ENCODE measurements around the gene YPEL2. TPM values are rescaled to one million over a fixed set of nuclear protein-coding genes. Genes with fewer than 3 reads are reported as not detected.
A peak's percentile ranks its signal among the peaks of the same experiment; 100 is the strongest.

Gene YPEL2
- total RNA-seq, 1 donor from 2014 or later = 16.7 TPM

DNA sequence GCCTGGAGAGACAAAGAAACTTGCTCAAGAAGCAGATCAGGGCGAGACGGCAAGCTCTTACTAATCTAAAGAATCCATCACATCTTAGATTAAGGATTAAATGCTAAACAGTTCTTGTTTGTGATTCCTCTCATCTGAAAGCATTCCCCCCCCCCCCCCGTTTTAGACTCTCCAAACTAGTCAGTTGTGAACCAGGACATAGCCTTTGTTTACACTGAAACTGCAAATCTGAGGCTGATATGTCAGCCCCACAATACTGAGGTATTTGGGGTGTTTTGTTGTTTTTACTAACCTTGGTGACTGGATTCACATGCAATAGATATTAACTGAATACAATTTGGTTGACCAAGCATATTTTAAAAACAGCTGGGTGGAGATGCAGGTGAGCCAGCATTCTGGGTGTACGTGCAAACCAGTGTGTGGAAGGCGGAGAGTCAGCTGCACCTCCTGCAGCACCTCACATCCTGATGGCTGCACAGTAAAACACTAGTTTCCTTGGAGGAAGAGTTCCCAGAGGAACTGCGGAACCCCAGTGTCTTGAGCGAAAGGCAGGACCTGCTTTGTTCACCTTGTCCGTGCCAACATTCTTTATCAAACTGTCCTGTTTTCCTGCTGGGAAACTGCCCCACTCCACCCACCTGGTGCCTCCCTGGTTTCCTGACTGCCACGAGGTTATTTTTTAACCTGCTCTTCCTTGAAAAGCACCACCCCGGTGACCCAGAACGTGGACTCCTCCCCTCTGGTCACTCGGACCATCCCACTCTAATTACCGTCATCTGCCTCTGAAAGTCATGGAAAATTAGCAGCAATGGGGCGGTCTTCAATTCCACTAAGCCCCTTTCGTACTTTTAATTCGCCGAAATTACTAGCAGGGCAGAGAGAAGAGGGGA lies 1.2 kb upstream of the YPEL2 start:
- H3K9me3 ChIP-seq = no peaks in the 10 kb centered on the region
- peak overlapping the region; percentile 88 for H3K27ac ChIP-seq
- DNase-seq (ENCODE audit: extremely low spot score in 2 of 2) = peak in 1 of 2 donors; percentile 89
- intact Hi-C loops (cut with DNase I) = loop anchor here (2.0 to 5.0 kb wide), 2 partner anchors 97 to 111 kb away; no protein-coding TSS in a partner anchor
- TF ChIP-seq, protein P1, sequence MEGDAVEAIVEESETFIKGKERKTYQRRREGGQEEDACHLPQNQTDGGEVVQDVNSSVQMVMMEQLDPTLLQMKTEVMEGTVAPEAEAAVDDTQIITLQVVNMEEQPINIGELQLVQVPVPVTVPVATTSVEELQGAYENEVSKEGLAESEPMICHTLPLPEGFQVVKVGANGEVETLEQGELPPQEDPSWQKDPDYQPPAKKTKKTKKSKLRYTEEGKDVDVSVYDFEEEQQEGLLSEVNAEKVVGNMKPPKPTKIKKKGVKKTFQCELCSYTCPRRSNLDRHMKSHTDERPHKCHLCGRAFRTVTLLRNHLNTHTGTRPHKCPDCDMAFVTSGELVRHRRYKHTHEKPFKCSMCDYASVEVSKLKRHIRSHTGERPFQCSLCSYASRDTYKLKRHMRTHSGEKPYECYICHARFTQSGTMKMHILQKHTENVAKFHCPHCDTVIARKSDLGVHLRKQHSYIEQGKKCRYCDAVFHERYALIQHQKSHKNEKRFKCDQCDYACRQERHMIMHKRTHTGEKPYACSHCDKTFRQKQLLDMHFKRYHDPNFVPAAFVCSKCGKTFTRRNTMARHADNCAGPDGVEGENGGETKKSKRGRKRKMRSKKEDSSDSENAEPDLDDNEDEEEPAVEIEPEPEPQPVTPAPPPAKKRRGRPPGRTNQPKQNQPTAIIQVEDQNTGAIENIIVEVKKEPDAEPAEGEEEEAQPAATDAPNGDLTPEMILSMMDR (IDR thresholded peaks at IDR 0.05) = no peak
- TF ChIP-seq POLR2A (IDR thresholded peaks at IDR 0.05) = no peak
- peak in 1 of 2 donors; percentile 57 for TF ChIP-seq POLR2AphosphoS5 (IDR thresholded peaks at IDR 0.05; ENCODE audit: insufficient read depth in 1 of 2, low read depth in 1 of 2)
- peaks cover 48% of the 10 kb centered on the region for H3K4me1 ChIP-seq
- peak overlapping the region; percentile 23 to 77 for H3K4me3 ChIP-seq
- no peaks in the 10 kb centered on the region for H3K27me3 ChIP-seq
- no peaks in the 10 kb centered on the region for H3K36me3 ChIP-seq

DNA sequence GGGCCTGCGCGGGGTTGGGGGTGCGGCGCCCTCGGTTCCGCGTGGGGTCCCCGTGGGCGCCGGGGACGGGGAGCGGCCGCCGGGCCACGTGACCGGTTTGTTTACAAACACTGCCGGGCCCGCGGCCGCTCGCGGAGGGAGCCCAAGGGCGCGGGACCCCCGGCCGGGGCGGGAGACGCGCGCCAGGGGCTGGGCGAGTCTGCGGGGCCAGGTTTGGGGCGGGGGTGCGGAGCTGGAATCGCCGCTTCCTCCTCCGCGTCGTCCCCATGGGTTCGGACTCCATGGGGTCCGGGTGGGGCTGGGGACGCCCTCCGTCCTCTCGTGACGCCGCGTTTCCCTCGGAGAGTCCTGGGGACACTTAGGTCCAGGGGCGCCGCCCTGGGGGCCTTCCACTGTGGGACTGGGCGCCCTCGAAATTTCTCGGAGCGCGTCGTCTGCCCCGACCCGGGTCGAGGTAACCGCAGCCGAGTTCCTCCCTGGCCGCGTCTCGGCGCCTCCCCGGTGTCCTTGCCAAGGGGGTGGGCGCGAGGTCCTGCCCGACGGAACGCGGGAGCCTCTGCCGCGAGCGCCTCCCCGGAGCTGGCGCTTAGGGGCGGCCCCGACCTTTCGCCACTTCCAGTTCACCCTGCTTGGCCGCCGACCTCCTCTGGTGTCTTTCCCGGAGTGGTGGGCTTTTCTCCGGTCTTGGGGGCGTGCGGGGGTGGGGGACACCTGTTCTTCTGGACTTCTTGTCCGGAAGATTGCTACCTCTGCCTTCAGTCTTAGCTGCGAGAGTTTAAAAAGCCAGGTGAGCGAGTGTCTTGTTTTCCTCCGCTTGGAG lies 684 bp downstream of the YPEL2 start:
- H3K27me3 ChIP-seq = no peaks in the 10 kb centered on the region
- TF ChIP-seq POLR2A (IDR thresholded peaks at IDR 0.05) (no peak), POLR2AphosphoS5 (IDR thresholded peaks at IDR 0.05; ENCODE audit: insufficient read depth in 1 of 2, low read depth in 1 of 2) (peak in 1 of 2 donors; percentile 43)
- TF ChIP-seq, protein P1 (IDR thresholded peaks at IDR 0.05) = no peak
- H3K4me3 ChIP-seq = peak overlapping the region; percentile 77 to 89
- peak overlapping the region; percentile 88 for H3K27ac ChIP-seq
- H3K36me3 ChIP-seq = no peaks in the 10 kb centered on the region
- H3K9me3 ChIP-seq = no peaks in the 10 kb centered on the region
- H3K4me1 ChIP-seq = peaks cover 64% of the 10 kb centered on the region
- intact Hi-C loops (cut with DNase I) = loop anchor here (2.0 to 5.0 kb wide), 3 partner anchors 43 to 109 kb away; no protein-coding TSS in a partner anchor
- peak in 1 of 2 donors; percentile 90 for DNase-seq (ENCODE audit: extremely low spot score in 2 of 2)

DNA sequence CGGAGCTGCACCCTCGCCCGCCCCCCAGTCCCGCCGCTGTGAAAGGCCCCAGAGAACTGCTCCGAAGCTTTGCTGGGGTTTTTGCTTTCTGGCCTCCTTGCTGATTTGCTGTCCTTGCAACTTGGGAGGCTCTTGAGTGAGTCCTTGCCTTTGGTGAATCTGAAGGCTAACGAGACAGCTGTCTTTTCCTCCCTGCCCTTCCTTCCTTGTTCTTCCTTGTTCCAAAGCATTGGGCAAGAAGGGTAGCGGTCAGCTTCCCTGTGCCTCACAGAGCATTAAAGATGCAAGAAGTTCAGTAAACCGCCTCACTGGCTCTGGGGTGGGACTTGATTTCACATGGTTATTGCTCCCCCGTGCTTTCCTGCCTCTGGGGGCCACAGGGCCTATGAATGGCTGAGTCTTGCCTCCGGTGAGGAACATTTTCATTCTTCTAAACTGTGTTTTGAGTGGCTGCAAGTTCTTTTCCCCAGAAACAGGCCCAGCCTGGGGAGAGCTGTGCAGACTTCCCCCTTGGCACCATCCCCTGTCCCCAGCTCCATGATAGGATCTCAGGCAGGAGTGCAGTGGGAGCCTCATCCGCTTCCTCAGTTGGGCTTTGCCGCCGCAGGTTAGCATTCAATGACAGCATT lies 1.4 kb downstream of the YPEL2 start:
- peak in 1 of 2 donors; percentile 90 for DNase-seq (ENCODE audit: extremely low spot score in 2 of 2)
- H3K9me3 ChIP-seq = no peaks in the 10 kb centered on the region
- no peak for TF ChIP-seq POLR2AphosphoS5 (IDR thresholded peaks at IDR 0.05; ENCODE audit: insufficient read depth in 1 of 2, low read depth in 1 of 2)
- TF ChIP-seq POLR2A (IDR thresholded peaks at IDR 0.05) = no peak
- TF ChIP-seq, protein P1 (IDR thresholded peaks at IDR 0.05) = no peak
- H3K4me3 ChIP-seq = peak overlapping the region; percentile 77 to 89
- intact Hi-C loops (cut with DNase I) = loop anchor here (2.0 to 5.0 kb wide), 2 partner anchors 42 to 94 kb away; no protein-coding TSS in a partner anchor
- peaks cover 71% of the 10 kb centered on the region for H3K4me1 ChIP-seq
- H3K36me3 ChIP-seq = no peaks in the 10 kb centered on the region
- peak overlapping the region; percentile 88 for H3K27ac ChIP-seq
- no peaks in the 10 kb centered on the region for H3K27me3 ChIP-seq

DNA sequence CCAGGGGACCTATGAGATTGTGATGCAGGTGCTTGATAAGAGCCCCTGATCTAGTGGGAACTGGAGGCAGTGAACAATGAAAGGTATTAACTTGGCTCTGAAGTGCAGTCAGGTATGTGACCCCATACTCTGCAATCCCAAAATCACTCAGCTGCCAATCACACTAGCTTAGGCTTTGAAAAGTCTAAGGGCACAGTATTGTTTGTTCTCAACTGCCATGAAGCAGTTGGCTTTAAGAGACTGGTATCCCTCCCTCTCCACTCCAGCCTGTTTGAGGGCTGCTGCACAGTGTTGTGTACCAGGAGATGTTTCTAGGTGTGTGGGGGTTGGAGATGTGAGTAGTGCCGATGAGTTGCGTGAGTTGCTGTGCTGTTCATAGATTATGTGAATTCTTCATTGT lies 2.4 kb downstream of the YPEL2 start:
- Histone ChIP-seq H3K27me3 (no peaks in the 10 kb centered on the region), H3K36me3 (no peaks in the 10 kb centered on the region), H3K27ac (peak overlapping the region; percentile 88), H3K9me3 (no peaks in the 10 kb centered on the region), H3K4me3 (peak overlapping the region in 1 of 2 donors; percentile 89), H3K4me1 (peaks cover 81% of the 10 kb centered on the region)
- TF ChIP-seq, protein P1 (IDR thresholded peaks at IDR 0.05) = no peak
- no peak for TF ChIP-seq POLR2A (IDR thresholded peaks at IDR 0.05)
- TF ChIP-seq POLR2AphosphoS5 (IDR thresholded peaks at IDR 0.05; ENCODE audit: insufficient read depth in 1 of 2, low read depth in 1 of 2) = no peak
- DNase-seq (ENCODE audit: extremely low spot score in 2 of 2) = no peak
- intact Hi-C loops (cut with DNase I) = loop anchor here (2.0 to 5.0 kb wide), 2 partner anchors 41 to 93 kb away; no protein-coding TSS in a partner anchor
